ENCODE measurements around the gene CNKSR3.

CNKSR3 gene

GRCh38 chr6:154427446-154427845 is 83.0 kb downstream of the CNKSR3 start:
- no peak for DNase-seq (ENCODE audit: low read depth)

GRCh38 chr6:154426997-154427396 is 83.5 kb downstream of the CNKSR3 start:
- in situ Hi-C loops (cut with HindIII; ENCODE audit: low sequenced_read_pairs), result no loop called here
- no peak overlapping the region for H3K4me3 ChIP-seq (ENCODE audit: low read depth, low read length)
- TF ChIP-seq CTCF (IDR thresholded peaks at IDR 0.05; ENCODE audit: low read depth, low read length, missing control alignments), result no peak
- no peak for DNase-seq (ENCODE audit: low read depth)

More at GRCh38 chr6:154427446-154427845, 83.0 kb downstream of the CNKSR3 start:
- no peak for TF ChIP-seq CTCF (IDR thresholded peaks at IDR 0.05; ENCODE audit: low read depth, low read length, missing control alignments)
- no peak overlapping the region for H3K4me3 ChIP-seq (ENCODE audit: low read depth, low read length)
- in situ Hi-C loops (cut with HindIII; ENCODE audit: low sequenced_read_pairs), result no loop called here

GRCh38 chr6:154425034-154425433 is 85.5 kb downstream of the CNKSR3 start:
- in situ Hi-C loops (cut with HindIII; ENCODE audit: low sequenced_read_pairs), result no loop called here
- DNase-seq (ENCODE audit: low read depth), result no peak
- H3K4me3 ChIP-seq (ENCODE audit: low read depth, low read length), result no peak overlapping the region
- no peak for TF ChIP-seq CTCF (IDR thresholded peaks at IDR 0.05; ENCODE audit: low read depth, low read length, missing control alignments)

- in situ Hi-C loops (cut with HindIII; ENCODE audit: low sequenced_read_pairs), result loop anchor here (10.0 kb wide), 1 partner anchor 91 kb away; no protein-coding TSS in a partner anchor
- no peak for TF ChIP-seq CTCF (IDR thresholded peaks at IDR 0.05; ENCODE audit: low read depth, low read length, missing control alignments)
- H3K4me3 ChIP-seq (ENCODE audit: low read depth, low read length), result no peak overlapping the region
- DNase-seq (ENCODE audit: low read depth), result no peak
These were observed 96.3 kb downstream of the CNKSR3 start for GRCh38 chr6:154414021-154414813.

GRCh38 chr6:154412106-154412820 is 98.2 kb downstream of the CNKSR3 start:
- no peak overlapping the region for H3K4me3 ChIP-seq (ENCODE audit: low read depth, low read length)
- no peak for TF ChIP-seq CTCF (IDR thresholded peaks at IDR 0.05; ENCODE audit: low read depth, low read length, missing control alignments)
- in situ Hi-C loops (cut with HindIII; ENCODE audit: low sequenced_read_pairs), result loop anchor here (10.0 kb wide), 1 partner anchor 93 kb away; no protein-coding TSS in a partner anchor
- no peak for DNase-seq (ENCODE audit: low read depth)

- no peak overlapping the region for H3K4me3 ChIP-seq (ENCODE audit: low read depth, low read length)
- TF ChIP-seq CTCF (IDR thresholded peaks at IDR 0.05; ENCODE audit: low read depth, low read length, missing control alignments), result no peak
- in situ Hi-C loops (cut with HindIII; ENCODE audit: low sequenced_read_pairs), result loop anchor here (10.0 kb wide), 1 partner anchor 94 kb away; no protein-coding TSS in a partner anchor
- DNase-seq (ENCODE audit: low read depth), result no peak
These were observed 99.4 kb downstream of the CNKSR3 start for GRCh38 chr6:154411076-154411475.
